ENCODE results near the gene MRPS9. TPM values are rescaled to one million over a fixed set of nuclear protein-coding genes. Genes with fewer than 3 reads are reported as not detected.

MRPS9 gene
- total RNA-seq, 1 experiment from 2014 or later = 49.7 TPM

- Histone ChIP-seq H3K4me2 (ENCODE audit: low read length) (no peak overlapping the region), H3K4me1 (ENCODE audit: control insufficient read depth in 1 of 2, insufficient read depth in 2 of 2, low read length in 2 of 2) (no peaks in the 10 kb centered on the region), H4K20me1 (ENCODE audit: insufficient read depth) (no peaks in the 10 kb centered on the region), H2AFZ (ENCODE audit: low read depth, low read length, poor library complexity, severe bottlenecking) (no peak overlapping the region), H3K27me3 (ENCODE audit: insufficient read depth, low read length) (no peaks in the 10 kb centered on the region), H3K9me2 (ENCODE audit: insufficient read depth) (no peaks in the 10 kb centered on the region), H3K79me2 (ENCODE audit: insufficient read depth, low read length) (no peaks in the 10 kb centered on the region), H3K36me3 (ENCODE audit: control insufficient read depth in 1 of 2, insufficient read depth in 2 of 2, low read length in 2 of 2) (no peaks in the 10 kb centered on the region), H3K27ac (ENCODE audit: low read depth, low read length) (no peak overlapping the region), H3K9ac (ENCODE audit: low read length) (no peak overlapping the region), H3K4me3 (replicated peaks in 1 of 2; ENCODE audit: low read depth in 1 of 2, low read length in 2 of 2) (no peak overlapping the region), H3K9me3 (ENCODE audit: control insufficient read depth in 1 of 2, insufficient read depth in 1 of 2, low read depth in 1 of 2, low read length in 2 of 2) (no peaks in the 10 kb centered on the region)
- intact Hi-C loops (cut with micrococcal nuclease) = no loop called here
- ATAC-seq (no peak), DNase-seq (ENCODE audit: low read depth, low spot score) (no peak)
- ChIA-PET CTCF (no interaction called here), RAD21 (ENCODE audit: low non-redundant PET in 1 of 2, low total read pairs in 2 of 2, uncharacterized antibody in 2 of 2, unreplicated experiment in 2 of 2) (no interaction called here), POLR2A (no interaction called here)
- no peak for TF ChIP-seq SP1 (IDR thresholded peaks at IDR 0.05; ENCODE audit: low read depth)
- no peak for TF ChIP-seq YY1 (IDR thresholded peaks at IDR 0.05; ENCODE audit: extremely low read depth, insufficient replicate concordance, low read depth, low read length)
- no peak for TF ChIP-seq EZH2phosphoT487 (IDR thresholded peaks at IDR 0.05; ENCODE audit: borderline replicate concordance)
- TF ChIP-seq SRF (IDR thresholded peaks at IDR 0.05; ENCODE audit: low read depth) = no peak
- TF ChIP-seq ZFX (IDR thresholded peaks at IDR 0.05) = no peak
- no peak for TF ChIP-seq ATF3 (IDR thresholded peaks at IDR 0.05)
- no peak for TF ChIP-seq ZNF274 (IDR thresholded peaks at IDR 0.05; ENCODE audit: low read depth, low read length)
- TF ChIP-seq REST (IDR thresholded peaks at IDR 0.05; ENCODE audit: low read depth) = no peak
- no peak for TF ChIP-seq ZBTB33 (IDR thresholded peaks at IDR 0.05; ENCODE audit: extremely low read depth, insufficient replicate concordance, low read length)
- TF ChIP-seq MAX (IDR thresholded peaks at IDR 0.05) = no peak
- TF ChIP-seq RAD21 (IDR thresholded peaks at IDR 0.05; ENCODE audit: low read depth) = no peak
- TF ChIP-seq POLR2AphosphoS5 (IDR thresholded peaks at IDR 0.05; ENCODE audit: low read depth, low read length) = no peak
- TF ChIP-seq EZH2 (IDR thresholded peaks at IDR 0.05) = no peak
- TF ChIP-seq ELF1 (IDR thresholded peaks at IDR 0.05; ENCODE audit: borderline replicate concordance, low read depth) = no peak
- no peak for TF ChIP-seq SIN3A (IDR thresholded peaks at IDR 0.05; ENCODE audit: low read depth)
- TF ChIP-seq CBX3 (IDR thresholded peaks at IDR 0.05; ENCODE audit: low read depth) = no peak
- no peak for TF ChIP-seq CEBPB (IDR thresholded peaks at IDR 0.05; ENCODE audit: low read depth)
- no peak for TF ChIP-seq EGR1 (IDR thresholded peaks at IDR 0.05; ENCODE audit: low read depth)
- BruUV-seq (replicated peaks) = no TSS peak
Measured at GRCh38 chr2:105134081-105134480, 96.2 kb downstream of the MRPS9 start.
